ENCODE data around the gene ZRANB1.

GRCh38 chr10:125006188-125006680 is 64.3 kb downstream of the ZRANB1 start:
- no peak for TF ChIP-seq POLR2A (IDR thresholded peaks at IDR 0.05; ENCODE audit: low read depth, low read length)
- TF ChIP-seq MAZ (IDR thresholded peaks at IDR 0.05; ENCODE audit: borderline replicate concordance, low read depth, low read length) = no peak
- TF ChIP-seq SMC3 (IDR thresholded peaks at IDR 0.05; ENCODE audit: low read depth, low read length) = no peak
- TF ChIP-seq, protein P1, sequence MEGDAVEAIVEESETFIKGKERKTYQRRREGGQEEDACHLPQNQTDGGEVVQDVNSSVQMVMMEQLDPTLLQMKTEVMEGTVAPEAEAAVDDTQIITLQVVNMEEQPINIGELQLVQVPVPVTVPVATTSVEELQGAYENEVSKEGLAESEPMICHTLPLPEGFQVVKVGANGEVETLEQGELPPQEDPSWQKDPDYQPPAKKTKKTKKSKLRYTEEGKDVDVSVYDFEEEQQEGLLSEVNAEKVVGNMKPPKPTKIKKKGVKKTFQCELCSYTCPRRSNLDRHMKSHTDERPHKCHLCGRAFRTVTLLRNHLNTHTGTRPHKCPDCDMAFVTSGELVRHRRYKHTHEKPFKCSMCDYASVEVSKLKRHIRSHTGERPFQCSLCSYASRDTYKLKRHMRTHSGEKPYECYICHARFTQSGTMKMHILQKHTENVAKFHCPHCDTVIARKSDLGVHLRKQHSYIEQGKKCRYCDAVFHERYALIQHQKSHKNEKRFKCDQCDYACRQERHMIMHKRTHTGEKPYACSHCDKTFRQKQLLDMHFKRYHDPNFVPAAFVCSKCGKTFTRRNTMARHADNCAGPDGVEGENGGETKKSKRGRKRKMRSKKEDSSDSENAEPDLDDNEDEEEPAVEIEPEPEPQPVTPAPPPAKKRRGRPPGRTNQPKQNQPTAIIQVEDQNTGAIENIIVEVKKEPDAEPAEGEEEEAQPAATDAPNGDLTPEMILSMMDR (conservative IDR thresholded peaks at IDR 0.05; ENCODE audit: low read depth, low read length) = no peak
- TF ChIP-seq RFX5 (IDR thresholded peaks at IDR 0.05; ENCODE audit: low read depth, low read length) = no peak
- TF ChIP-seq RAD21 (IDR thresholded peaks at IDR 0.05; ENCODE audit: low read length) = no peak
- TF ChIP-seq, protein P2, sequence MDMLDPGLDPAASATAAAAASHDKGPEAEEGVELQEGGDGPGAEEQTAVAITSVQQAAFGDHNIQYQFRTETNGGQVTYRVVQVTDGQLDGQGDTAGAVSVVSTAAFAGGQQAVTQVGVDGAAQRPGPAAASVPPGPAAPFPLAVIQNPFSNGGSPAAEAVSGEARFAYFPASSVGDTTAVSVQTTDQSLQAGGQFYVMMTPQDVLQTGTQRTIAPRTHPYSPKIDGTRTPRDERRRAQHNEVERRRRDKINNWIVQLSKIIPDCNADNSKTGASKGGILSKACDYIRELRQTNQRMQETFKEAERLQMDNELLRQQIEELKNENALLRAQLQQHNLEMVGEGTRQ (IDR thresholded peaks at IDR 0.05; ENCODE audit: low read depth, low read length) = no peak
- no peak for TF ChIP-seq MAFK (IDR thresholded peaks at IDR 0.05; ENCODE audit: low read depth, low read length)
- TF ChIP-seq MXI1 (IDR thresholded peaks at IDR 0.05; ENCODE audit: borderline replicate concordance, low read depth, low read length) = no peak
- TF ChIP-seq RCOR1 (IDR thresholded peaks at IDR 0.05; ENCODE audit: insufficient replicate concordance, low read length) = no peak
- no peak for TF ChIP-seq FOS (IDR thresholded peaks at IDR 0.05; ENCODE audit: low read depth, low read length)

All from IMR-90 (cell line).